ENCODE results near the gene LIFR.

DNA sequence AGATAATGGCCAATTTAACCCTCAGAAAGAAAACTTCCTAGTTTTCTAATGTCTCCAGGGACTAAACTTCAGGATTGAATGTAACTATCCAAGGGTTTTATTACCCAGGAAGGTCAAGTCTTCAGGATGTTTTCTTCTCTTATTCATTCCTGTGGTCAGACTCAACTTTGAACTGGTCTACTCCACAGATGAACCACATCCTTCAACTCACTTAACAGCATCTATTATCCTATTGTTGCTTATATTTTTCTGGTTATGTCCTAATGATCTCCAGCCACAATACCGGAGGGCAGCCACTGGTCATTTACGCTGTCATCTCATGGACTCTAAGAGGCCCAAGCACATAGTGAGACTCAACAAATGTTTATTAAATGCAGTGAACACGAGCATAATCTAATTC lies 47.2 kb upstream of the LIFR start:
- TF ChIP-seq, protein P1, sequence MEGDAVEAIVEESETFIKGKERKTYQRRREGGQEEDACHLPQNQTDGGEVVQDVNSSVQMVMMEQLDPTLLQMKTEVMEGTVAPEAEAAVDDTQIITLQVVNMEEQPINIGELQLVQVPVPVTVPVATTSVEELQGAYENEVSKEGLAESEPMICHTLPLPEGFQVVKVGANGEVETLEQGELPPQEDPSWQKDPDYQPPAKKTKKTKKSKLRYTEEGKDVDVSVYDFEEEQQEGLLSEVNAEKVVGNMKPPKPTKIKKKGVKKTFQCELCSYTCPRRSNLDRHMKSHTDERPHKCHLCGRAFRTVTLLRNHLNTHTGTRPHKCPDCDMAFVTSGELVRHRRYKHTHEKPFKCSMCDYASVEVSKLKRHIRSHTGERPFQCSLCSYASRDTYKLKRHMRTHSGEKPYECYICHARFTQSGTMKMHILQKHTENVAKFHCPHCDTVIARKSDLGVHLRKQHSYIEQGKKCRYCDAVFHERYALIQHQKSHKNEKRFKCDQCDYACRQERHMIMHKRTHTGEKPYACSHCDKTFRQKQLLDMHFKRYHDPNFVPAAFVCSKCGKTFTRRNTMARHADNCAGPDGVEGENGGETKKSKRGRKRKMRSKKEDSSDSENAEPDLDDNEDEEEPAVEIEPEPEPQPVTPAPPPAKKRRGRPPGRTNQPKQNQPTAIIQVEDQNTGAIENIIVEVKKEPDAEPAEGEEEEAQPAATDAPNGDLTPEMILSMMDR (IDR thresholded peaks at IDR 0.05; ENCODE audit: poor library complexity), result no peak
- TF ChIP-seq EZH2 (IDR thresholded peaks at IDR 0.05; ENCODE audit: borderline replicate concordance), result no peak

Data from hepatocyte (in vitro differentiated cells).